Ovary (tissue), 3 donors: ENCODE data around the gene CD4.

Experiments
- CTCF ChIP-seq, 3 donors: fragments of 450-650 bp in 2 of 3; fragments of 200-600 bp in 1 of 3; IDR thresholded peaks; one replicate each; pipeline versions ENCODE4 v1.5.1 to v1.8.0; 2016 to 2022; ENCODE audit warnings: antibody characterized with exemption in 3 of 3, mild to moderate bottlenecking in 1 of 3
- EP300 ChIP-seq: sonication (generic); formaldehyde crosslinking; IDR thresholded peaks from one replicate; pipeline ENCODE4 v1.6.1; 2017; ENCODE audit warnings: antibody characterized with exemption
- POLR2A ChIP-seq: fragments of 450-650 bp; IDR thresholded peaks from one replicate; pipeline ENCODE4 v1.6.1; 2017; ENCODE audit warnings: antibody characterized with exemption, mild to moderate bottlenecking, moderate library complexity
- donor health status: DM: no; HTN: no; CAD: no.

GRCh38 chr12:6784296-6784695 is 5.0 kb upstream of the CD4 start:
- no peak for TF ChIP-seq CTCF (IDR thresholded peaks at IDR 0.05)
- TF ChIP-seq POLR2A = no peak
- no peak for TF ChIP-seq EP300
